Mesodermal cell (in vitro differentiated cells): ENCODE data around the gene TMEM11.

Experiments used
- H3K27ac ChIP-seq: 2 replicates; pipeline ENCODE4 v1.7.0; 2013; ENCODE audit warnings: mild to moderate bottlenecking, low read depth, low read length, moderate library complexity; ENCODE audit not compliant: severe bottlenecking
- H3K36me3 ChIP-seq: 2 replicates; pipeline ENCODE4 v1.7.1; 2013; ENCODE audit warnings: mild to moderate bottlenecking, low read length, moderate library complexity; ENCODE audit not compliant: control insufficient read depth, insufficient read depth
- H3K4me1 ChIP-seq: one replicate; pipeline ENCODE4 v1.7.1; 2013; ENCODE audit warnings: mild to moderate bottlenecking, low read length; ENCODE audit not compliant: insufficient read depth, control insufficient read depth, poor library complexity, severe bottlenecking
- H3K4me3 ChIP-seq: 2 replicates; pipeline ENCODE4 v1.7.0; 2013; ENCODE audit warnings: low read length, control low read depth, mild to moderate bottlenecking; ENCODE audit not compliant: insufficient read depth, poor library complexity, severe bottlenecking; ENCODE audit errors: extremely low read depth
- H3K9me3 ChIP-seq: 2 replicates; pipeline ENCODE4 v1.7.1; 2013; ENCODE audit warnings: mild to moderate bottlenecking, low read length, moderate library complexity; ENCODE audit not compliant: control insufficient read depth
- WGBS, 2 experiments: methylation state at CpG; one replicate each; pipeline ENCODE4 v1.1.5; 2013; ENCODE audit warnings: missing lambda C conversion rate in 2 of 2; ENCODE audit not compliant: insufficient coverage in 2 of 2; 5-methylcytosine and 5-hydroxymethylcytosine counted together

Gene TMEM11

DNA sequence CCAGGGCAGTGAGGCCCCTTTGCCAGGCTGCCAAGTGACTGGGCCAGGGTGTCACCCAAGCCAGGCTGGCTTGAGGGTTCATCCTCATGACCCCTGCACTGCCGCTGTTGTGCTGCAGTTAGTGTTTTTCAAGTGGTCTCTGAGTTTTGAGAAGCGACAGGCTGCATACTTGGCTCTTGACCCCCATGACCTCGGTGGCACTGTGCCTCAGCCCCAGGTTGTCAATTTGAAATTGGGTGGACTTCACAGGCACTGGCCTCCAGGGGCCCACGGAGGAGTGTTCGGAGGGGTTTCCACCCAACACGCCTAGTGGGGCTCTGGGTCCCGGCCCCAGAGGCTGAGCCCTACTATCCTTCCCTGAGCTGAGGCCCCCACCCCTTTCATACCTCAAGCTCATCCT, 44.5 kb downstream of the TMEM11 start:
- H3K4me1 ChIP-seq: no peaks in the 10 kb centered on the region
- H3K27ac ChIP-seq: no peak overlapping the region
- 85 to 91% methylated on average over 4 to 7 of the region's 7 CpGs for WGBS, 2 experiments
- no peak overlapping the region for H3K4me3 ChIP-seq
- H3K9me3 ChIP-seq: no peaks in the 10 kb centered on the region
- peaks cover 16% of the 10 kb centered on the region for H3K36me3 ChIP-seq

- WGBS, 2 experiments: 92 to 98% methylated on average over 11 of the region's 12 CpGs
- Histone ChIP-seq H3K36me3 (peaks cover 13% of the 10 kb centered on the region), H3K9me3 (no peaks in the 10 kb centered on the region), H3K4me3 (no peak overlapping the region), H3K27ac (no peak overlapping the region), H3K4me1 (no peaks in the 10 kb centered on the region)
These were observed 45.5 kb downstream of the TMEM11 start for GRCh38 chr17:21168555-21168865.

DNA sequence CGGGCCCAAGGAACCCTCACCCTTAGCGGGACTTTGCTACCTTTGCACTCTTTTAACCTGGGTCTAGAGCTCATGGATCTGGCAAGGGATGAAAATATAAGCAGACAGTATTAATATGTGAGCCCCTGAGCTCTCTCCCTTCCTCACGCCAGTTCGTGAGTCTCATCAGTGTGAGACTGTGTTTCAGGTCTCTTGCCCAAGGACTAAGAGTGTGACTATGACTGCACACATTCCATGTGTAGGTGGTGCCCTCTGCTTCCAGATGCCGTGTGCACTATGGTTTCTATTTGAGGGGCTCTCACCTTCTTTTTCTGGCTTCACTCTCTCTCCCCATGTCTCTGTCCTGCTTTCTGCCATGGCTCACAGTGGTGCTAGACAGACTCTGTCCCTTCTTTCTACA, 46.7 kb downstream of the TMEM11 start:
- 89 to 95% methylated on average over 3 of the region's 5 CpGs for WGBS, 2 experiments
- no peak overlapping the region for H3K27ac ChIP-seq
- H3K4me3 ChIP-seq: no peak overlapping the region

DNA sequence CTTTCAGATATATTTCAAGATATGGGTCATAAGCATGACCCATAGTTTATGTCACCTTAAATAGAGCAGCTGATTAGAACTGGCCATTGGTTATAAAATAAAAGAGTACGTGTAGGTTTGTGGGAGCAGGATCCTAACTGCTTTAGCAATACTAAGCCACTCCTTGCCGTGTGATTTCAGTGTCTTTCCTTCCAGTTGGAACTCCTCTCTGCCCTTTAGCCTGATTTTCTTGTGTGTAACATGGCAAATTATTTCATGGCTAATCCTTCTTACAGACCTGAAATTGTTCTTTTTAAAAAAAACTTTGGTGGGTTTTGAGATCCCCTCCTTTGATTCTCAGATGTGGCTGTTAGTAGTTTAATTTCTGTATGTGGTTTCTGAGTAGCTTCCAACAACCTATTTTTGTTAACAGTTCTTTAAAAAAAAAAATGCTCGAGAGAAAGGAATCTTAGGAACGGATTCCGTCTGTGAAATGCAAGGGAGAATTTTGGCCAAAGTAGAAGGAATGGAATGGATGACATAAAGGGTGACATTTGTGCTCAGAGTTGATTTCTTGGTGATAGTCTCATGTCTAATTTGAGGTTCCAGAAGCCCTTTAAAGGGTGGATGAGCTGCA, 47.3 kb downstream of the TMEM11 start:
- Histone ChIP-seq H3K27ac (no peak overlapping the region), H3K36me3 (peaks cover 4% of the 10 kb centered on the region), H3K9me3 (no peaks in the 10 kb centered on the region), H3K4me1 (peaks cover 3% of the 10 kb centered on the region), H3K4me3 (no peak overlapping the region)
- 90 to 100% methylated on average over 3 of the region's 5 CpGs for WGBS, 2 experiments

More for the DNA sequence above, 46.7 kb downstream of the TMEM11 start:
- Histone ChIP-seq H3K4me1 (no peaks in the 10 kb centered on the region), H3K9me3 (no peaks in the 10 kb centered on the region), H3K36me3 (peaks cover 8% of the 10 kb centered on the region)

DNA sequence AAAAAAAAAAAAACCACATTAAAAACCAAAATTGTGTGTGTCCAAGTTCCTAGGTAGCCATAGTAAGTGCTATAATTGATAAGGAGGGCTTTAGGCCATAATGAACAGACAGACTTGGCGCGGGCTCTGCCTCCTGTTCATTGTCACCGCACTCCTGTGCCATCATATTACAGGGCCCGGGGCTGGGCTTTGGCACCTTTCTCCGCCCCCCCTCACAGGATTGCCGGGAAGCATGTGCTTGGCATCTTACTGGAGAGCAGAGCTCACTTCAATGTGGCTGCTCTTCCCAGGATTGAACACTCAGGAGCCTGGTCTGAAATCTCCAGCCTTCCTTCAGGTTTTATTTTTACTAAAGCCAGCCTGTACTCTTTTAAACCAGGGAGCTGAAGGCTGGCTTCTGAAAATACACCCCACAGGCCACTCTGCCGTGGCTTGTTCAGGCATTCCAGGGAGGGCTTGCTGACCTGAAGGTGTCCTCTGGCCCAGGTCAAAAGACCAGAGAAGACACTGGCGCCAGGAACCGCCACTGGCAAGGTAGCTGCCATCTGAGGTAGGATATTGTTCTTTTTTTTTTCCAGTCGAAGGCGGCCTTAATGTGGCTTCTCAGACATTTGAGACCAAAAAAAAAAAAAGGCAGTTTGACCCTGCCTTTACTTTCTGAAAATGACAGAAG, 47.9 kb downstream of the TMEM11 start:
- no peaks in the 10 kb centered on the region for H3K9me3 ChIP-seq
- 93 to 96% methylated on average over 7 to 9 of the region's 11 CpGs for WGBS, 2 experiments
- no peaks in the 10 kb centered on the region for H3K36me3 ChIP-seq
- no peak overlapping the region for H3K27ac ChIP-seq
- H3K4me3 ChIP-seq: no peak overlapping the region
- peaks cover 3% of the 10 kb centered on the region for H3K4me1 ChIP-seq

GRCh38 chr17:21164620-21165019, 49.3 kb downstream of the TMEM11 start:
- Histone ChIP-seq H3K4me3 (no peak overlapping the region), H3K4me1 (peaks cover 3% of the 10 kb centered on the region), H3K9me3 (no peaks in the 10 kb centered on the region), H3K27ac (no peak overlapping the region), H3K36me3 (no peaks in the 10 kb centered on the region)
- WGBS, 2 experiments: 100% methylated on average over 3 of the region's 5 CpGs

- H3K4me3 ChIP-seq: no peak overlapping the region
- 88 to 92% methylated on average over 4 of the region's 6 CpGs for WGBS, 2 experiments
- no peak overlapping the region for H3K27ac ChIP-seq
- no peaks in the 10 kb centered on the region for H3K36me3 ChIP-seq
- peaks cover 3% of the 10 kb centered on the region for H3K4me1 ChIP-seq
- H3K9me3 ChIP-seq: no peaks in the 10 kb centered on the region
These were observed 49.7 kb downstream of the TMEM11 start for GRCh38 chr17:21164216-21164615.

GRCh38 chr17:21163101-21163500, 50.9 kb downstream of the TMEM11 start:
- WGBS, 2 experiments: no CpG with 5 or more reads among the region's 6 CpGs
- peaks cover 3% of the 10 kb centered on the region for H3K4me1 ChIP-seq
- H3K9me3 ChIP-seq: no peaks in the 10 kb centered on the region
- no peak overlapping the region for H3K27ac ChIP-seq
- H3K36me3 ChIP-seq: no peaks in the 10 kb centered on the region
- no peak overlapping the region for H3K4me3 ChIP-seq

- Histone ChIP-seq H3K4me3 (no peak overlapping the region), H3K9me3 (no peaks in the 10 kb centered on the region), H3K4me1 (peaks cover 3% of the 10 kb centered on the region), H3K27ac (no peak overlapping the region), H3K36me3 (no peaks in the 10 kb centered on the region)
- WGBS, 2 experiments: 100% methylated on average over 1 of the region's 2 CpGs
These were observed 51.6 kb downstream of the TMEM11 start for GRCh38 chr17:21162394-21162775.

GRCh38 chr17:21161498-21162393, 52.2 kb downstream of the TMEM11 start:
- Histone ChIP-seq H3K9me3 (no peaks in the 10 kb centered on the region), H3K27ac (no peak overlapping the region), H3K4me1 (peaks cover 3% of the 10 kb centered on the region), H3K36me3 (no peaks in the 10 kb centered on the region), H3K4me3 (no peak overlapping the region)
- WGBS, 2 experiments: 93 to 97% methylated on average over 5 to 6 of the region's 7 CpGs

DNA sequence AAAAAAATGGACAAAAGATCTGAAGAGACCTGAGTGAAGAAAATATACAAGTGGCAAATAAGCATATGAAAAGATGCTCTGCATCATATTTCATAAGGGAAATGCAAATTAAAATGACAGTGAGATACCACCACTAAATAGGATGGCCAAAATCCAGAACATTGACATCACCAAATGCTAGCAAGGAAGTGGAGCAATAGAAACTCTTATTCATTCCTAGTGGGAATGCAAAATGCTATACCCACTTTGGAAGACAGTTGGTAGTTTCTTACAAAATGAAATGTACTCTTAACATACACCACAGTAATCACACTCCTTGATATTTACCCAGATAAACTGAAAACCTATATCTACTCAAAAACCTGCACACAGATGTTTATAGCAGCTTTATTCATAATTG, 53.6 kb downstream of the TMEM11 start:
- Histone ChIP-seq H3K4me3 (no peak overlapping the region), H3K4me1 (peaks cover 3% of the 10 kb centered on the region), H3K36me3 (no peaks in the 10 kb centered on the region), H3K9me3 (no peaks in the 10 kb centered on the region), H3K27ac (no peak overlapping the region)
